Measurements from ENCODE around the gene CNTN5.

DNA sequence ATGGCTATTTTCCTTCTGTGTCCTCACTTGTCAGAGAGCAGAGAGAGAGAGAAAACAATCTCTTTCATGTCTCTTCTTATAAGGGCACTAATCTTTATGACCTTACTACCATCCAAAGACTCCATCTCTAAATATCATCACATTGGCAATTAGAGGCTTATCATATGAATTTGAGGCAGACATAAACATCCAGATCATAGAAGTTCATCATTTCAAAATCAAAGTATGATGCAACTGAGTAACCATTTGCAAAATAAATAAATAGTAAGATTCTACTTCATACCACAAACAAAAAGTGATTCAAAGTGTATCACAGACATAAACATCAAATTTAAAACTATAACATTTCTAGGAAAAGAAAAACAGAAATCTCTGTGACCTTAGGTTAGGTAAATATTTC is 1161.6 kb downstream of the CNTN5 start:
- no peak for TF ChIP-seq EZH2 (IDR thresholded peaks at IDR 0.05; ENCODE audit: insufficient read depth, poor library complexity, severe bottlenecking)
- no peak for TF ChIP-seq EZH2phosphoT487 (IDR thresholded peaks at IDR 0.05; ENCODE audit: insufficient read depth, low read depth)

All from GM23248 (cell line).